Esophagus muscularis mucosa (tissue), 3 donors: Measurements from ENCODE around the gene C15orf39.

Experiments used
- CTCF ChIP-seq, 3 experiments: fragments of 200-600 bp in 2 of 3; fragments of 450-650 bp in 1 of 3; sonication (generic) in 2 of 3; IDR thresholded peaks; one replicate each; pipeline ENCODE4 v1.5.1; 2017 to 2019; ENCODE audit warnings: antibody characterized with exemption in 3 of 3, mild to moderate bottlenecking in 2 of 3, moderate library complexity in 1 of 3
- POLR2A ChIP-seq: fragments of 450-650 bp; IDR thresholded peaks from one replicate; pipeline ENCODE4 v1.6.1; 2017; ENCODE audit warnings: antibody characterized with exemption, moderate library complexity, mild to moderate bottlenecking, low read depth

GRCh38 chr15:75174729-75175128, 27.0 kb upstream of the C15orf39 start:
- TF ChIP-seq POLR2A (no peak), CTCF (IDR thresholded peaks at IDR 0.05) (no peak)
